Measurements from ENCODE around the gene ADGRG2.

GRCh38 chrX:18994713-18995112 lies 127.6 kb downstream of the ADGRG2 start:
- TF ChIP-seq CTCF (conservative IDR thresholded peaks at IDR 0.05 in 1 of 2, IDR thresholded peaks at IDR 0.05 in 1 of 2; ENCODE audit: low read depth in 1 of 2, low read length in 2 of 2) (no peak), EZH2 (IDR thresholded peaks at IDR 0.05; ENCODE audit: low read length, missing control alignments) (no peak)

Data from fibroblast of lung (primary cell).